Measurements from ENCODE around the gene SLC2A9.

- no peak for TF ChIP-seq POLR2A (IDR thresholded peaks at IDR 0.05)
- TF ChIP-seq CTCF (IDR thresholded peaks at IDR 0.05): no peak
Measured at GRCh38 chr4:9931146-9931545, 90.2 kb downstream of the SLC2A9 start.
